PC-9 (cell line): Measurements from ENCODE around the gene DHFR. TPM values are rescaled to one million over a fixed set of nuclear protein-coding genes. Genes with fewer than 3 reads are reported as not detected.

Experiments
- BruUV-seq: library from RNA; stranded (reverse); fragments of 400-500 nt; replicated peaks from 2 replicates; lab custom pipeline; 2021; lab: Mats Ljungman, UMichigan
- CTCF ChIA-PET: fragments of 300-600 bp; sonication (Branson Sonifier 250); formaldehyde crosslinking; loops from one replicate; lab custom pipeline; 2022; ENCODE audit warnings: antibody characterized with exemption; lab: Charles Lee
- POLR2A ChIA-PET: fragments of 300-600 bp; sonication (Branson Sonifier 250); formaldehyde crosslinking; loops from one replicate; lab custom pipeline; 2022; ENCODE audit warnings: antibody characterized with exemption; ENCODE audit not compliant: unreplicated experiment; lab: Charles Lee
- DNase-seq, 2 experiments: peaks; one replicate each; pipeline versions ENCODE4 v3.0.0 to v3.0.0-alpha.2; 2015 to 2022; ENCODE audit warnings: mixed read lengths in 1 of 2
- H2AFZ ChIP-seq: fragments of 200-600 bp; sonication (generic); 2 replicates; pipeline ENCODE4 v1.8.1; 2017; ENCODE audit warnings: antibody characterized with exemption
- H3F3A ChIP-seq: fragments of 200-600 bp; sonication (generic); 2 replicates; pipeline ENCODE4 v1.8.1; 2017; ENCODE audit warnings: antibody characterized with exemption, mild to moderate bottlenecking, low read depth; ENCODE audit not compliant: insufficient read depth
- H3K27ac ChIP-seq: fragments of 200-600 bp; sonication (generic); 2 replicates; pipeline ENCODE4 v1.6.1; 2016; ENCODE audit warnings: mixed run types
- H3K27me3 ChIP-seq: fragments of 200-600 bp; sonication (generic); 2 replicates; pipeline ENCODE4 v1.6.1; 2016; ENCODE audit warnings: low read depth, mixed run types; ENCODE audit not compliant: insufficient read depth
- H3K36me3 ChIP-seq: fragments of 200-600 bp; sonication (generic); 2 replicates; pipeline ENCODE4 v1.6.1; 2016; ENCODE audit warnings: low read depth, mixed run types
- H3K4me1 ChIP-seq: fragments of 200-600 bp; sonication (generic); replicated peaks from 2 replicates; pipeline ENCODE4 v1.6.1; 2016; ENCODE audit warnings: mixed run types; ENCODE audit not compliant: insufficient read depth
- H3K4me2 ChIP-seq: fragments of 200-600 bp; sonication (generic); 2 replicates; pipeline ENCODE4 v1.6.1; 2017; ENCODE audit warnings: mixed run types
- H3K4me3 ChIP-seq: fragments of 200-600 bp; sonication (generic); 2 replicates; pipeline ENCODE4 v1.6.1; 2016; ENCODE audit warnings: mixed run types
- H3K79me2 ChIP-seq: fragments of 200-600 bp; sonication (generic); 2 replicates; pipeline ENCODE4 v1.6.1; 2017; ENCODE audit warnings: low read depth, mixed run types
- H3K9me2 ChIP-seq: fragments of 200-600 bp; sonication (generic); 2 replicates; pipeline ENCODE4 v1.8.1; 2017; ENCODE audit warnings: mild to moderate bottlenecking; ENCODE audit not compliant: insufficient read depth
- H3K9me3 ChIP-seq: fragments of 200-600 bp; sonication (generic); 2 replicates; pipeline ENCODE4 v1.8.1; 2016; ENCODE audit warnings: low read depth; ENCODE audit not compliant: insufficient read depth
- H4K20me1 ChIP-seq: fragments of 200-600 bp; sonication (generic); 2 replicates; pipeline ENCODE4 v1.8.1; 2017; ENCODE audit not compliant: insufficient read depth
- EZH2 ChIP-seq: fragments of 200-600 bp; sonication (generic); IDR thresholded peaks from 2 replicates; pipeline ENCODE4 v1.8.0; 2017; ENCODE audit warnings: antibody characterized with exemption, low read depth
- intact Hi-C: fragments of 100-400 bp; cut with micrococcal nuclease; formaldehyde crosslinking; loops from one replicate; pipeline ENCODE4 v1.10.0; 2022; ENCODE audit not compliant: unreplicated experiment
- total RNA-seq: library from RNA; stranded (reverse); gene quantifications from 2 replicates; pipeline ENCODE4 v1.2.3, GENCODE V29; 2021
- TF ChIP-seq, protein P1 (sequence below): fragments of 200-600 bp; sonication (generic); conservative IDR thresholded peaks from 2 replicates; pipeline ENCODE4 v1.6.1; 2017; ENCODE audit warnings: mixed run types, antibody characterized with exemption, mild to moderate bottlenecking, moderate library complexity

The DHFR gene
- total RNA-seq, 1 experiment from 2014 or later: 45.3 TPM

DNA sequence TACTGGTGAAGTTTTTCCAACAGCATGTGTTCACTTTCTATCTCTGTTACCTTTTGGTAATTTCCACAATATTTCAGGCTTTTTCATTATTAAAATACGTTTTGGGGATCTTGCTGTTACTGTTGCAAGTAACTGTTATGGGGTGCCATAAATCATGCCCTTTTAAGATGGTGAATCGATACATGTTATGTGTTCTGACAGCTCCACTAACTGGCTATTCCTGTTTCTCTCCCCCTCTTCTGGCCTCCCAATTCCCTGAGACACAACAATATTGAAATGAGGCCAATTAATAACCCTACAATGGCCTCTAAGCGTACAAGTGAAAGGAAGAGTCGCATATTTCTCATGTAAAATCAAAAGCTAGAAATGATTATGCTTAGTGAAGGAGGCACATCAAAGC lies 13.4 kb downstream of the DHFR start:
- ChIA-PET CTCF (no interaction called here), POLR2A (no interaction called here)
- H2AFZ ChIP-seq: no peak overlapping the region
- H3K27me3 ChIP-seq: no peaks in the 10 kb centered on the region
- H3K36me3 ChIP-seq: peaks cover 31% of the 10 kb centered on the region
- no peaks in the 10 kb centered on the region for H3K79me2 ChIP-seq
- no peak overlapping the region for H3K27ac ChIP-seq
- no peaks in the 10 kb centered on the region for H3K9me3 ChIP-seq
- BruUV-seq: no TSS peak
- DNase-seq: no peak
- H3K9me2 ChIP-seq: no peaks in the 10 kb centered on the region
- no peak overlapping the region for H3K4me2 ChIP-seq
- no peaks in the 10 kb centered on the region for H3K4me1 ChIP-seq
- no peaks in the 10 kb centered on the region for H4K20me1 ChIP-seq
- H3K4me3 ChIP-seq: no peak overlapping the region
- intact Hi-C loops: no loop called here
- TF ChIP-seq, protein P1, sequence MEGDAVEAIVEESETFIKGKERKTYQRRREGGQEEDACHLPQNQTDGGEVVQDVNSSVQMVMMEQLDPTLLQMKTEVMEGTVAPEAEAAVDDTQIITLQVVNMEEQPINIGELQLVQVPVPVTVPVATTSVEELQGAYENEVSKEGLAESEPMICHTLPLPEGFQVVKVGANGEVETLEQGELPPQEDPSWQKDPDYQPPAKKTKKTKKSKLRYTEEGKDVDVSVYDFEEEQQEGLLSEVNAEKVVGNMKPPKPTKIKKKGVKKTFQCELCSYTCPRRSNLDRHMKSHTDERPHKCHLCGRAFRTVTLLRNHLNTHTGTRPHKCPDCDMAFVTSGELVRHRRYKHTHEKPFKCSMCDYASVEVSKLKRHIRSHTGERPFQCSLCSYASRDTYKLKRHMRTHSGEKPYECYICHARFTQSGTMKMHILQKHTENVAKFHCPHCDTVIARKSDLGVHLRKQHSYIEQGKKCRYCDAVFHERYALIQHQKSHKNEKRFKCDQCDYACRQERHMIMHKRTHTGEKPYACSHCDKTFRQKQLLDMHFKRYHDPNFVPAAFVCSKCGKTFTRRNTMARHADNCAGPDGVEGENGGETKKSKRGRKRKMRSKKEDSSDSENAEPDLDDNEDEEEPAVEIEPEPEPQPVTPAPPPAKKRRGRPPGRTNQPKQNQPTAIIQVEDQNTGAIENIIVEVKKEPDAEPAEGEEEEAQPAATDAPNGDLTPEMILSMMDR: no peak
- no peak for TF ChIP-seq EZH2
- H3F3A ChIP-seq: 0 out of 2 replicates have a peak, but pooled peaks cover 6% of the 10 kb centered on the region

DNA sequence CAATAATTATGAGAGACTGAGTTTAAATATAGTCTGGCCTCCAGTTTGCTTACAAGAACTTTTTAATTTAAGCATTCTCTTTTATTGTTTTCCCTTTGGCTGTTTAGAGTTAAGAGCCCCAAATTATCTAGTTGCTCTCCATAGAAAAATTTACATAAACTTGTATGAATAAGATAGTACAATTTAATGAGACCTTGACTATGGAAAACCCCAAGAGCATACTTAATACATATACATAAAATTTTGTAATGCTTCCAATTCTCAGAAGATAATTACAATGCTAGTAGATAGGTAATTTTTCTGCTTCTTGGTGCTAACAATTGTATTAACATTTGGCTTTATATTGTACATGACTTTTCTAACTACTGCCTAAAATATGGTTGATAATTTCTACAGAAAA lies 20.6 kb downstream of the DHFR start:
- no peak for DNase-seq
- Histone ChIP-seq H3K9me2 (no peaks in the 10 kb centered on the region), H4K20me1 (no peaks in the 10 kb centered on the region), H3K9me3 (no peaks in the 10 kb centered on the region), H3K36me3 (peaks cover 15% of the 10 kb centered on the region), H3K27ac (no peak overlapping the region), H3K27me3 (no peaks in the 10 kb centered on the region), H3K4me3 (no peak overlapping the region), H3F3A (peaks cover 4% of the 10 kb centered on the region; the same call in 1 of the 2 replicates), H2AFZ (no peak overlapping the region), H3K79me2 (no peaks in the 10 kb centered on the region), H3K4me1 (no peaks in the 10 kb centered on the region), H3K4me2 (no peak overlapping the region)
- BruUV-seq: no TSS peak
- ChIA-PET POLR2A (no interaction called here), CTCF (no interaction called here)
- TF ChIP-seq EZH2: no peak
- TF ChIP-seq, protein P1: no peak
- intact Hi-C loops: no loop called here

DNA sequence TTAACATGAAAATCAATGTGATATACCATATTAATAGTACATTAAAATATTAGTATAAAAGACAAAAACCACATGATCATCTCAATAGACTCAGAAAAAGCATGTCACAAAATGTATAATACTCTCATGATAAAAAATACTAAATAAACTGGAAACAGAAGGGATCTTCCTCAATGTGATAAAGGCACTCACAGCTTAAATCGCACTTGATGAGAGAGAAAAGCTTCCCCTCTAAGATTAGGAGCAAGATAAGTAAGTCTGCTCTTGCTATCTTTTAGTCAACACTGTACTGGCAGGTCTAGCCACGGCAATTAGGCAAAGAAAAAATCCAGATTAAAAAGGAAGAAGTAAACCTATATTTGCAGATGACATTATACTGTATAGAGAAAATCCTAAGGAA lies 22.1 kb downstream of the DHFR start:
- Histone ChIP-seq H3K27ac (no peak overlapping the region), H3K79me2 (no peaks in the 10 kb centered on the region), H3K36me3 (peaks cover 12% of the 10 kb centered on the region), H3F3A (peaks cover 4% of the 10 kb centered on the region; the same call in 1 of the 2 replicates), H3K9me2 (no peaks in the 10 kb centered on the region), H4K20me1 (no peaks in the 10 kb centered on the region), H3K9me3 (no peaks in the 10 kb centered on the region), H3K27me3 (no peaks in the 10 kb centered on the region), H3K4me3 (no peak overlapping the region), H2AFZ (no peak overlapping the region), H3K4me2 (no peak overlapping the region), H3K4me1 (no peaks in the 10 kb centered on the region)
- CTCF ChIA-PET: no interaction called here
- no TSS peak for BruUV-seq
- no peak for DNase-seq
- TF ChIP-seq EZH2: no peak
- TF ChIP-seq, protein P1: no peak
- intact Hi-C loops: no loop called here
- POLR2A ChIA-PET: no interaction called here
